Activated CD4-positive, alpha-beta T cell treated with anti-CD3 and anti-CD28 coated beads, Interleukin-2, amount 50 U/mL, for 4 hours (primary cell): Measurements from ENCODE around the gene GUSB.
"Not testable (repeated sequence)": the region's sequence is repeated elsewhere in the genome, so short reads cannot be mapped to it uniquely, and the experiment has no call there.

Source experiments
- DNase-seq, 2 experiments: peaks; one replicate each; pipeline ENCODE4 v3.0.0-alpha.2; 2020

Gene GUSB

DNA sequence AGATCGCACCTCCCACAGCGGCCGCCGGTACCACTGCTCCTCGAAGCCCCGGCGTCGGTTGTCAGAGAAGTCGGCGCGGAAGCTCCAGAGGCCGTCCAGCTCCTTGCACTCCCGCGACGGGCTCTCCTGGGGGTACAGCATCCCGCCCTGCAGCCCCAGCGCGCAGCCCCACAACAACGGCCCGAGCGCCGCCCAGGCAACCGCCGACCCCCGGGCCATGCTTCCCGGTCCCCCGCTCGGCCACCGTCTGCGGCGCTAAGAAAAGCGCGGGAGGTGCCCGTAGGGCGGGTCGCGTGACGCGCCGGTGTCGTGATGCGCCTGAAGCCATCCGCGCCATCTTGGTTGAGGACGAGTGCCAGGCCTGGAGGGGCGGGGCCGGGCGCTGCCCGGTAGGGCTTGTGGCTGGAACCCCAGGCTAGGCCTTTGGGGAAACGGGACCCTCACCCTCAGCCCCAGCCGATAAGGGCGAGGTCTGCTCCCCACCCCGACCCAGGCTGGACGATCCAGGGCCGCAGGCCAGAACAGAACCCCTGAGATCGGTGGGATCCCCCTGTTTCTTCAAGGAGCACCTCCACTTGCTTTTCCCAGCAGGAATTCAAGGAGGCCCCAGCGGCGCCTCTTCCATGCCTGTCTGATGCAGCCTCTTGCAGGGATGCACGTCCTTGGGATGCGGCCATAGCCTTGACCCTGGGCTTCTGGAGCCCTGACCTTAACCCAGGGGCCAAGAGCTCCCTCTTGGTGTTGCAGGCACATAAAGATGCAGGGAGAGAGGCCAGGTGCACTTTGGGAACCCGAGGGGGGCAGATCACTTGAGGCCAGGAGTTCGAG is at the start of gene GUSB:
GUSB (minus strand) TSS at position 249 of the 828 bp plus-strand sequence; CDS start at position 219, 30 bp downstream.
- DNase-seq: peak; percentile 86

- DNase-seq: not testable (repeated sequence)
Measured at GRCh38 chr7:66028342-66028741, 46.3 kb upstream of the GUSB start.

DNA sequence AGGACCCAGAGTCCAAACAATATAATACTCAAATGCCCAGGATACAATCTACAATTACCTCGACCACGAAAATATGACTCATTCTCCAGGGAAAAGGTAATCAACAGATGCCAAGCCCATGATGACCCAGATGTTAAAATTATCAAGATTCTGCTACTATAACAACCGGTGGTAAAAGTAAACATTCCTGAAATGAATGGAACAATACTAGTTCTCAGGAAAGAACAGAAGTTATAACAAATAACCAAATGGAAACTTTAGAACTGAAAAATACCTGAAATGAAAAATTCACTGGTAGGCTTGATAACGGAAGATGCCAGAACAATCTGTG is 34.1 kb upstream of the GUSB start:
- DNase-seq: no peak

- no peak for DNase-seq
Measured at GRCh38 chr7:66015440-66016130, 33.6 kb upstream of the GUSB start.

GRCh38 chr7:66013938-66014337 is 31.9 kb upstream of the GUSB start:
- no peak for DNase-seq

- DNase-seq: no peak
Measured at GRCh38 chr7:66007232-66007631, 25.2 kb upstream of the GUSB start.

DNA sequence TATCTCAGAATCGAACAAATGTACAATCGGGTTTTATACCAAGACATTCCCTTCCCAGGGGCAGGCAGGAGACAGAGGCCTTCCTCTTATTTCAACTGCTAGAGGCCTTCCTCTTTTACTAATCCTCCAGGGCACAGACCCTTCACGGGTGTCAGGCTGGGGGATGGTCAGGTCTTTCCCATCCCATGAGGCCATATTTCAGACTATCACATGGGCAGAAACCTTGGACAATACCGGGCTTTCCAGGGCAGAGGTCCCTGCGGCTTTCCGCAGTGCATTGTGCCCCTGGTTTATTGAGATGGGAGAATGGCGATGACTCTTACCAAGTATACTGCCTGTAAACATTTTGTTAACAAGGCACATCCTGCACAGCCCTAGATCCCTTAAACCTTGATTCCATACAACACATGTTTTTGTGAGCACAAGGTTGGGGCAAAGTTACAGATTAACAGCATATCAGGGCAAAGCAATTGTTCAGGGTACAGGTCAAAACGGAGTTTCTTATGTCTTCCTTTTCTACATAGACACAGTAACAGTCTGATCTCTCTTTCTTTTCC is 23.2 kb upstream of the GUSB start:
- DNase-seq: not testable (repeated sequence)

- DNase-seq: not testable (repeated sequence)
Measured at GRCh38 chr7:66000823-66001417, 18.9 kb upstream of the GUSB start.

- not testable (repeated sequence) for DNase-seq
Measured at GRCh38 chr7:65994984-65995383, 13.0 kb upstream of the GUSB start.

DNA sequence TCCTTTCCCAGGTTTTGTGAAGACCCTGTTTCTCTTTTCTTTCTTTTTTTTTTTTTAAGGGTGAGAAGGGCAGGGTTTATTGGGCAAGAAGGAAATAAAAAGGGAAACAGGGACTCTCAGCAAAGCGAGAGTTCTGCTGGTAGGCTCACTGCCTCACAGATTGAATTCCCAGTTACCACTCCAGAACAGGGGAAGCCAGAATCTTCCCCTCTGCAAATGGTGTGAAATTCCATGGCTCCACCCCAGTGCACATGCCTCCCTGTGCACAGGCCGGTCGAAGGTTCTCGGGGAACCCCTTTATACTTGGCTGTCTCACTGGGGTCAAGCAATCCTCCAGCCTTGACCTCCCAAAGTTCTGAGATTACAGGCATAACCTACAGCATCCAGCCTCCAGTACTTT is 10.5 kb upstream of the GUSB start:
- no peak for DNase-seq

- DNase-seq: not testable (repeated sequence)
Measured at GRCh38 chr7:65991829-65992228, 9.8 kb upstream of the GUSB start.

DNA sequence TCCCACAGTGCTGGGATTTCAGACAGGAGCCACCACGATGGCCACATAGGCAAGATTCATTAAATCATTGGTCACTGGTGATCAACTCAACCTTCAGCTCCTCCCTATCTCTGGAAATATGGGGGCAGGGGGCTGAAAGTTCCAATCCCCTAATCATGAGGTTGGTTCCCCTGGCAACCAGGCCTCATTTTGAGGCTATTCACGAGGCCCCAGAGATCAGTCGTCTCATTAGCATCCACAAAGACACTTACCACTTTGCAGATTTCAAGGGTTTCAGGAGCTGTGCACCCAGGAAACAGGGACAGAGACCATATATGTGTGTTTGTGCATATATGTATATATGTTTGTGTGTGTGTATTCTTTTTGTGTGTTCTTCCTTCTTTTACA is 7.7 kb upstream of the GUSB start:
- DNase-seq: no peak

- DNase-seq: not testable (repeated sequence)
Measured at GRCh38 chr7:65988503-65988902, 6.5 kb upstream of the GUSB start.

- DNase-seq: no peak
Measured at GRCh38 chr7:65988084-65988483, 6.1 kb upstream of the GUSB start.

- no peak for DNase-seq
Measured at GRCh38 chr7:65983965-65984658, 2.1 kb upstream of the GUSB start.

DNA sequence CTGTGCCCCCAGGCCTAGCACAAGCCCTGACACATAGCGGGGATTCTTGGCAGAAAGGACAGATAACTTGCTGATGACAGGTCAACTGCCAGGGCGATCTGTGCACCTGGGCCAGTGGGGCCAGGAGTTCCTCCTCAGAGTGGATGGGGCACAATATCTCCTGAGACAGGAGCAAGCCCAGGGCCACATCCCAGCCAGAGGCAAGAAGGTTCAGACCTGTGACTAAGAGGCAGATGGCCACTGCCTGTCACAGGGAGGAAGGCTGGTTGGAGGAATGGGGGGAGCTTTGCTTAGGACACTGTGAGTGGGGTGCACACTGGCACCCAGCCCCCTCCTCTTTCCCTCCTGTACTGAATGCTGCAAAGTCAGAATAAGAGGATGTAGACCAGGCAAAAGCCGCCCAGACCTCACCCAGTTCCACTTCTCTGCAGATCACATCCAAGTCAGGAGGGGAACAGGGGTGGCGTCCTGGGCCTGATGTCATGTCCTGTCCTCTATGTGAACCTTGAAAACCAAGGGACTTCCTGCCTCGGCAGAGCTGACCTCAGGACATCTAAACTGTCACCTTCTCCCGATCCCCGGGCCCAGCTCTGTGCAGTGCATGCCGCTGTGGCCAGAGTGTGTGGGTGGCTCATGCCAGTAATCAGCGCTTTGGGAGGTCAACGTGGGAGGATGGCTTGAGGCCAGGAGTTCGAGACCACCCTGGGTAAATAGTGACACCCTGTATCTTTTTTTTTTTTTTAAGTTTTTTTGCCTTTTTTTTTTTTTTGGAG is 1.3 kb downstream of the GUSB start:
- peak in 1 of 2 experiments; percentile 4 for DNase-seq

DNA sequence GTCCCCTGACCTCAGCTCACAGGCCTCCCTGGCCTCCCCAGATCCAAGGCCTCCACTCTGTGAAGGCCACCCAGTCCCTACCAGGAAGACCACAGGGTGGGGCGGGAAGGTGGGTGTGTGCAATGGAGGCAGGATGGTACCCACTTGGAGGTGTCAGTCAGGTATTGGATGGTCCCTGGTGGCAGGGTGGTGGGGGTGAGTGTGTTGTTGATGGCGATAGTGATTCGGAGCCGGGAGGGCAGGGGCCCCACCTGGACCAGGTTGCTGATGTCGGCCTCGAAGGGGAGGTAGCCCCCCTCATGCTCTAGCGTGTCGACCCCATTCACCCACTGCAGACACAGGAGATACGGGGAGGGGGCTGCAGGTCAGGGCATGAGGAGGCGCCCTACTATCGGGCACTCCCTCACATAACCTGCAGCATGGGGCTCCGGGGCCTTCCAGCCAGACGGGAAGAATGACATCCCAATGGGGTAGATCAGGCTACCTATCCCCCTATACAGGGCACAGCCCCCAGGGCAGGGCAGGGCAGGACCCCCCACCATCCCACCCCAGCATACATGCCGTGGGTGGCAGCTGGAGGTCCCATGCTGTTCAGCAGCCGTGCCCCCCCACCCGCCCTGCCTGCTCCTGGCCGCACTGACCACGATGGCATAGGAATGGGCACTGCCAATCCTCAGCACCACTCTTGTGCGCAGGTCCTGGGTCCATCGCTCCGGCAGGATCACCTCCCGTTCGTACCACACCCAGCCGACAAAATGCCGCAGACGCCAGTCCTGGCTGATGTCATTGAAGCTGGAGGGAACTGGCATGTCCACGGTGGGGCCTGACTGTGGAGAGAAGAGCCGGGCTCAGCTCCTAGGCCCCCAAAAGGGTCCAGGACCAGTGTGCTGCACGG is 2.2 kb downstream of the GUSB start:
- no peak for DNase-seq

- DNase-seq: no peak
Measured at GRCh38 chr7:65978891-65979582, 3.0 kb downstream of the GUSB start.

- no peak for DNase-seq
Measured at GRCh38 chr7:65976659-65977196, 5.3 kb downstream of the GUSB start.

GRCh38 chr7:65975814-65976445 is 6.1 kb downstream of the GUSB start:
- DNase-seq: no peak
